ENCODE measurements around the gene BIN1.
"Not testable (repeated sequence)": the region's sequence is repeated elsewhere in the genome, so short reads cannot be mapped to it uniquely, and the experiment has no call there.

Gene BIN1

GRCh38 chr2:127046579-127046978 is 60.4 kb downstream of the BIN1 start:
- DNase-seq (ENCODE audit: low spot score): no peak

DNA sequence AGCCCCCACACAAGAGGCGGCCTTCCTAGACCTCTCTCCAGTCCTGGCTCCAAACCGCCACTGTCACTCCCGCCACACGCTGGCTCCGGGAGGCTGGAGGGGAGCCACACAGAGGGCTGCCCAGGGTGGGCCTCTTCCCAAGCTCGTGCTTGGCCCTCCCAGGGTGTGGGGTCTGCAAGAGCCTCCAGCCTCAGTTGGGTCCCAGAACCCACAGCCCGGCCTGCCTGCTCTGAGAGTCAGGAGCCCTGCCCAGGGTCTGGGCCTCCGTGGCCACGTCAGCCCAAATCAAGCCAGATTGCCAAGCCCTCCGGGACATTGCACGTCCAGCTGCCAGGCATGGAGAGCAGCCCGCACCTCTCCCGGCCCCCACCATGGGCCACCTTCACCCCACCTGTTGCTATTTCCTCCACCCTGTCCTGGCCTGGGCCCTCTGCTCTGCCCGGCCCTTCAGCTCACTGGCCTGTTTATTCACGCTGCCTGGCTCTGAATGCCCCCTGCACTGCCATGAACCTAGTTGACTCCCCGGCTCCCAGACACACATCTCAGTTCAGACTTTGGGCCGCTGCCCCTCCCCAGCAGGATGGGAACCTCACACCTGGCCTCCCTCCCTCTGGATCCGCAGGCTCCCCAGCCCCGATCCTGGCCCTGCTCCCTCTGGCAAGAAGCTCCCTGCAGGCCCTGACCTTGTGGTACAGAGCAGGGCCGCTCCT is 61.0 kb downstream of the BIN1 start:
- no peak for DNase-seq (ENCODE audit: low spot score)

DNA sequence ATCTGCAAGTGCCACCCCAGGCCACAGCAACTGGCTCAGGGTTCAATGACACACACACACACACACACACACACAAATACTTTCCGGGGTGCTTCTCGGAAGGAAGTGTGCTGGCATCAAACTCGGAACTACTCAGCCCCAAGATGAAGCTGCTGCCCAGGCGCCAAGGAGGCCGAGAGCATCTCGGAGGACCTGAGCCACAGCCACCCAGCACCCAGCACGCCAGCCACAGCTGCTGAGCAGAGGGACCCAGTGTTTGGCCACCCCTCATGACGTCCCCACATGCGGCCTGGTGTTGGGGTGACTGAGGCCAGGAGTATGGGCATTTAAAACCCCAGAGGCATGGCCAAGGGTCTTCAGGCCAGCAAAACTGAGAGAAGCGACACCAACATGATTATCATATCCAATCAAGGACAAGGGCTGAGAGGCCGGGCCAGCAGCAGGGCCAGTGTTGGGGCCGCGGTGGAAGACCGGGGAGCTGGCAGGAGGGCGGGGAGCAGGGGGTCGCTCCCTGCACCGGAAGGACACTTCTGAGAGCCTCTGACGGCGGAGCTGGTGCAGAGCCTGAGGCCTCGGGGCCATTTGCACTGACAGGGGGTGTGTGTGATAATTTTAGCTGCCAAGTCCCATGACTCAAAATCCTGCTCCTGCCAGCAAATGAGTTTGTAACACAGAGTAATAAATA is 61.8 kb downstream of the BIN1 start:
- DNase-seq (ENCODE audit: low spot score): no peak

GRCh38 chr2:127044165-127044718 is 62.7 kb downstream of the BIN1 start:
- DNase-seq (ENCODE audit: low spot score): no peak

- no peak for DNase-seq (ENCODE audit: low spot score)
Observed at GRCh38 chr2:127043367-127044164, 63.4 kb downstream of the BIN1 start.

DNA sequence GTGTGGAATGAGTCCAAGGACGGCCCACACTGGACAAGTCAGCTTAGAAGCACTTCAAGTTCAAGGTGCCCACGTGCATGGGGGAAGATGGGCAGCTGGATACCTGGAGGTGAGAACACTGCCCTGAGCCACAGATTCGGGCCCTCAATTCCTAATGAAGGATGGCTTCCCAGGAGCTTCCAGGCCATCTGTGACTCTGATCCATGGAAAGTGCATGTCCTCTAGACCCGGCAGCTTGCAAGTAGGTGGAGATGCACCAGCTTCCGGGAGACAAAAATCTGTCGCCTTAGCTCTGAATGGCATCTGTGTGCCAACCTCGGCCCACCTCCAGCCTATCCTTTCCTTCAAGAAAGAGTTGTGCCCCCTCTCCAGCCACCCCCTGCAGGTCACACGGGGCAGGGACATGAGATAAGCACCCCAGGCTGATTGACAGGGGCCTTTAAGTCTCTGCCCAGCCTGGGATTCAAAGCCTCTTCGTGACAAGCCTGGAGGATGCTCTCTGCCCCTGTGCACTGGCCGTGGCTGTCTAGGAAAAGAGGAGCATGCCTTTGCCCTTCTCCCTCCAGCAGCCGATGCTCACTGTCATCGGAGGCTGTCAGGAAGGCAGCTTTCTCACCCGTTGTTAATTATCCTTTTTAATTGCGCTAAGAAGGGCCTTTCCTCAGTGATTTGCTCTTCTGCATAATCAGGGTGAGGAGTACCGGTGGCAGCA is 65.5 kb downstream of the BIN1 start:
- DNase-seq (ENCODE audit: low spot score): no peak

DNA sequence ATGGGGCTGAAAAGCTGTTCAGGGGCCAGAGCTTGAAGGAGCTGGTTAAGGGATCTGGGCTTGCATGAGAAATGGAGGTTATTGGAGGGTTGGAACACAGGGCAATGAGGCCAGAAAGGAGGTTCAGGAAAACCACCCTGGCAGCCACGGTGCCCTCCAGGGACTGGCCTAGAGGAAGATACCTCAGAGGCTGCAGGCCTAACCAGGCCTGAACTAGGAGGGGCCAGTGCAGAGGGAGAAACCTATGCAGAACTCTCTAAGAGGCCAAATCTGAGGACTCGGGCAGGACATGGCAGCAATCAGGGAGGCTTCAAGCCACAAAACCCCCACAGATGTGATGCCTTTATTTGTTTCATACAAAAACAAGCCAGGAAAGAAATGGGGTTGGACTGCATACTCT is 66.8 kb downstream of the BIN1 start:
- no peak for DNase-seq (ENCODE audit: low spot score)

GRCh38 chr2:127039387-127040031 is 67.4 kb downstream of the BIN1 start:
- no peak for DNase-seq (ENCODE audit: low spot score)

GRCh38 chr2:127037476-127037875 is 69.5 kb downstream of the BIN1 start:
- no peak for DNase-seq (ENCODE audit: low spot score)

DNA sequence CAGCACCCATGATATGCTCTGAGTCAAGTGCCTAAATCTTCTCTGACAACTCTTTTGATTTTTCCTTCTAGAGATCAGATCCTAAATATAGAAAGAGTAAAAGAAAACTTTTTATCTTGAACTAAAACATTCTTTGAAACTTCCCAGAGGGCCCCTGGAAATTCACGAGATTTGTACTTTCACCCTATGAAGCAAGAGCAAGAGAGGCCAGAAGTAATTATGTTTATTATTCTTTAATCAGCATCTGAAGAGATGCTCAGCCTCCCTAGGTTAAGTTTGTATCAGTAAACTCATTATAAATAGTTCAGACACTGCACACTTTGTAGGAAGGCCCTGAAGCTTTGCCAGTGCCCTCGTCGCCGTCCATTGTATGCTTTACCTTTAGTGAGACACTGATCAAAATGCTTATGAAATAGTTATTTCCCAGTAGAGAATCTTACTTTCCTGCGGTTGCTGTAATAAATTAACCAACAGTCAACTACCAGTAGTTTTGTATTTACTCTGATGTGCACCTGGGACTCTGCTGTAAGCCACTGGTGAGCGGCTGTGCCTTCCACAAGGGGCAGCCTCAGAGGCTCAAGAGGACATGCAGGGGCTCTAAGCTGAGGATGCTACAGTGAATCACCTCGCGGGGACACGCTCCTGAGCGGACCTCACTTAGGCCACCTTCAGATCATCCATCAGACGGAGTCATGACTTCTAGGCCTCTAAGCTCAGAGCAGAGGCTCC is 71.9 kb downstream of the BIN1 start:
- DNase-seq (ENCODE audit: low spot score): no peak

- DNase-seq (ENCODE audit: low spot score): no peak
Observed at GRCh38 chr2:127034051-127034450, 72.9 kb downstream of the BIN1 start.

DNA sequence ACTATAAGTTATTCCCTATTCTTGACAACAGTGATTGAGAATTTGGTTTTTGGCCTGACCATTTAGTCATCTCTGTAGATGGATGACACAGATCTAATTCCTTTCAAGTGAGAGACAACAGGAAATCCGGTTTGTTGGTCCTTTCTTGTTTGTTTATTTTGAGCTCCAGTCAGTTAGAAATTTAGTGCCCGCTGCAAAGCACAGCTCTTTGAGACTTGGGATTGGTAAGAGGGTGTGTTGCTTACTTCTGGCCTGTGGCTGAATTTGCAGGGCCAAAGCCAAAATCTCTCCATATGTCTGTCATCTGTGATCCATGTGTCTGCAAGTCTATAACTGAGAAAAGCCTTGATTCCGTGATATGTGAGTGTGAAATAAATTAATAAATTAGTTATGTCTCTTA is 74.3 kb downstream of the BIN1 start:
- DNase-seq (ENCODE audit: low spot score): peak; percentile 6

- no peak for DNase-seq (ENCODE audit: low spot score)
Observed at GRCh38 chr2:127029350-127030051, 77.5 kb downstream of the BIN1 start.

DNA sequence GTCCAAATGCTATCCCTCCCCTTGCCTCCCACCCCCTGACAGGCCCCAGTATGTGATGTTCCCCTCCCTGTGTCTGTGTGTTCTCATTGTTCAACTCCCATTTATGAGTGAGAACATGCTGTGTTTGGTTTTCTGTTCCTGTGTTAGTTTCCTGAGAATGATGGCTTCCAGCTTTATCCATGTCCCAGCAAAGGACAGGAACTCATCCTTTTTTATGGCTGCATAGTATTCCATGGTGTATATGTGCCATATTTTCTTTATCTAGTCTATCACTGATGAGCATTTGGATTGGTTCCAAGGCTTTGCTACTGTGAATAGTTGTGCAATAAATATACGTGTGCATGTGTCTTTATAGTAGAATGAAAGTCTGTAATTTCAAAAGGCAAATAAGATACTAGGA is 78.2 kb downstream of the BIN1 start:
- DNase-seq (ENCODE audit: low spot score): not testable (repeated sequence)

DNA sequence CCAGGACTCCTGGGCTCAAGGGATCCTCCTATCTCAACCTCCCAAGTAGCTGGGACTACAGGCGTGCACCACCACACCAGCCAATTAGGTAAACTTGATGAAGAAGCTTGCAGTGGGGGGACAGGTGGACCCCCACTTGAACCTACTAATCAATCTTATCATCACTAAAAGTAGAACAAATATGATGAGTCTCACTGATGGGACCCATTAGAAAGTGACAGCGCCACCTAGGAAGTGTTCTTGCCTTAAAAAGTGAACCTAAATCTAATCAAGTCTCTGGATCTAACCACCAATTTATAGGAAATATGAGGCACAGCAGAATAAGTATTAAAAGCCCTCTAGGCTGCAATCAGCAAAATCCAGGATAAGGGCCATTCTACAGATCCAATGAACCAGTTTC is 79.2 kb downstream of the BIN1 start:
- DNase-seq (ENCODE audit: low spot score): no peak

- DNase-seq (ENCODE audit: low spot score): peak; percentile 51
Observed at GRCh38 chr2:127025359-127026166, 81.4 kb downstream of the BIN1 start.

DNA sequence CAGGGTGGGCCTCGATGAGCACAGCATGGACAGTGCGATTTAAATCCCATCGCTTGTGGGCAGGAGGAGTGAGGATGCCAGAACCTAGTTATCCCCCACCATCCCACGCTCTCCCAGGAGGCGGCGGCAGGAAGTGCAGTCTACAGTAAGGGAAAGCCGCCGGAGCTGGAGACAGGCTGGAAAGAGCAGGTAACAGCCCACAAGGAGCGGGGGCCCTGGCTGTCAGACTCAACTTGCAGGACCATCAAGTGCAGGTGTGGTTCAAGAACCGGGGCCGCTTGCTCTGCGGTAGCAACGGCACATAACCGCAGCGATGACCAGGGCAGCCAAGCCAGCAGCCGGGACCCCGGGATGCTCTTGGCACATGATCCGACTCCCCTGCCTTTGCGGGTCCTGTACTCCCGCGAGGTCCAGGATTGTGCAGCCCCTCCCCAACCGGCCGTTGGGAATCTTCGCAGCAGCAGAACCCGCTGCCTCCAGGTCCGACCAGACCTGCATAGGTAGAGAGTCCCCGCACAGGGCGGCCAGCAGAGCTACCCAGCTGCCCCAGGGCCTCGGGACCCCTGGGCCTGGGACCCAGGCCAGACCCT is 82.1 kb downstream of the BIN1 start:
- peak; percentile 8 for DNase-seq (ENCODE audit: low spot score)

- DNase-seq (ENCODE audit: low spot score): peak; percentile 47
Observed at GRCh38 chr2:127023504-127023903, 83.5 kb downstream of the BIN1 start.

DNA sequence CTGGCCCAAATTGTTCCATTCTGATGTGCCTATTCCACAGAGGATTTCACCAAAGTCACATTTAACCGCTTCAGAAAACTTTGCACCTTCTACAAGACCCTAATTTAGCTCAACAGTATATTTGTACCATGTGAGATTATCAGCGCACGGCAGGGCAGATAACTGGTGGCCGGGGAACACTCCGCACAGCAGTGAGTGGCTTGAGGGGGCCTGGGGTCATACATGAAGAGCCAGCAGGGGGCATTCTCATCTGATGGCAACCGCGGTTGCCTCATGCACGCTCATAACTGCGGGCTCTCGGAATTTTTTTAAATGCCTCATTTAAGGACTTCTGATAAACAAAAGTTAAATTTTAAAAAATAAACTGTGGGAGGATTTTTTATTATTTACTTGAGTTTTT is 84.1 kb downstream of the BIN1 start:
- no peak for DNase-seq (ENCODE audit: low spot score)
